Measurements from ENCODE around the gene FBXW5. TPM values are rescaled to one million over a fixed set of nuclear protein-coding genes. Genes with fewer than 3 reads are reported as not detected.

The FBXW5 gene
- total RNA-seq: 100 to 1,000 TPM; 162 to 174 TPM

- H3K9ac ChIP-seq (ENCODE audit: low read depth in 2 of 2, low read length in 2 of 2): peak within 1 kb of the TSS; percentile 84 to 93
- no peaks in the 10 kb centered on the region for H3K27me3 ChIP-seq
- peaks cover 26% of the 10 kb centered on the region for H3K36me3 ChIP-seq
- intact Hi-C loops (cut with DNase I): loop anchor here (2.0 kb wide), 1 partner anchor 84 kb away; the partner anchor contains the start of gene ABCA2
- no peaks in the 10 kb centered on the region for H3K9me3 ChIP-seq
- peak within 1 kb of the TSS; percentile 87 for H3K27ac ChIP-seq
- DNase-seq: peak; percentile 94
- TF ChIP-seq CTCF (IDR thresholded peaks at IDR 0.05): peak; percentile 97
- peaks cover 10% of the 10 kb centered on the region for H3K4me1 ChIP-seq
- H3K4me3 ChIP-seq: peak within 1 kb of the TSS; percentile 99
Measured at GRCh38 chr9:136944519-136945332, at the start of gene FBXW5, which contains the start of gene C8G. TSS of gene FBXW5 (minus strand) at chr9:136944738. CDS start at chr9:136944083, 655 bp downstream. TSS of gene C8G (plus strand) at chr9:136945243. CDS start at chr9:136945321, 78 bp downstream.

DNA sequence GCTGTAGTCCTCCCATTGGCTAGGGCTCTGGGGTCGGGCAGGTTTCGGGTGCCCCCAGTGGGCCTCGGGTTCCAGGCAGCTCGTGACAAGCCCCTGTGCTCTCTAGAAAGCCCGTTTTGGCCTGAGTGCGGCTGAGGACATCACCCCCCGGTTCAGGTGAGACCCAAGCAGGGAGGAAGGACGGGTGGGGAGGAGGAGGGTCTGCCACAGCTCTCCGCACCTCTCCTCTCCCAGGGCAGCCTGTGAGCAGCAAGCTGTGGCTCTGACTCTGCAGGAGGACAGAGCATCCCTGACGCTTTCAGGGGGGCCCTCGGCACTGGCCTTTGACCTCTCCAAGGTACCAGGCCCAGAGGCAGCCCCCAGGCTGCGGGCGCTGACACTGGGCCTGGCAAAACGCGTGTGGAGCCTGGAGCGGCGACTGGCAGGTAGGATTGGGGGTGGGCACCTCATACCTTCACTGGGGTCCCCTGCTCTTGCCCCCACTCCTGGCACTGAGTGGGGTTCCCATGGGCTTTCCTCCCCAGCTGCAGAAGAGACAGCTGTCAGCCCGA lies 48.4 kb upstream of the FBXW5 start:
- intact Hi-C loops (cut with DNase I): no loop called here
- Histone ChIP-seq H3K4me1 (peaks cover 18% of the 10 kb centered on the region), H3K9ac (ENCODE audit: low read depth in 2 of 2, low read length in 2 of 2) (peak overlapping the region; percentile 77 to 87)

DNA sequence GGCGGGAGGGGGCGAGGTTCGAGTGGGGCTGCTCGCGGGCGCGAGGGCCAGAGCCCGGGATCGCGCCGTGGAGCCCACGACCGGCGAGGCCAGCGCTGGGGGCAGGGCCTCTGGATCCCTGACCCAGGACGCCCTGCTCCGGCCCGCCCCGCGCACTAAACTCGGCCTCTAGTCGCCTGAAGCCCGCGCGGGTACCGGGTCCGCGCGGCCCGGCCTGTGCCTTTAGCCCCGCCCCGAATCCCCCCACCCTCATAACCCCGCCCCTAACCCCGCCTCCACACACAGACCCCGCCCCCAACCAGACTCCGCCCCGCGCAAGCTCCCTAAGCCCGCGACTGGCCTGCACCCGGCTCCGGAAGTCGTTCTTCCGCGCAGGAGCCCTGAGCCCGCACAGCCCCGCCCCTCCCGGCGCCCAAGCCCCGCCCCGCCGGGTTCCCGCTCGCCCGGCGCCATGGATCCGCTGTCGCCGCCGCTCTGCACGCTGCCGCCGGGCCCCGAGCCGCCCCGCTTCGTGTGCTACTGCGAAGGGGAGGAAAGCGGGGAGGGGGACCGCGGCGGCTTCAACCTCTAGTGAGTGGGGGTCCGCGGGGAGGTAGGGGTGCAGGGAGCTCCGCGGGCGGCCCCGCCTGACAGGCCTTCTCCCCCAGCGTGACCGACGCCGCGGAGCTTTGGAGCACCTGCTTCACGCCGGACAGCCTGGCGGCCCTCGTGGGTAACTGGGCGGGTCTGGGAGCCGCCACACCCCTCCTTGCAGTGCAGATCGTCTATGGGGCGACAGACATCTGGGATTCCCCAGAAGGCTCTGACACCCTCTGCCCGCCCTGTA lies 47.7 kb upstream of the FBXW5 start, which contains the start of gene PAXX:
Gene PAXX, plus strand, starts transcription at position 430 of the 826 bp plus-strand sequence. Its CDS starts 22 bp downstream, at position 452.
- TF ChIP-seq CTCF (IDR thresholded peaks at IDR 0.05): no peak
- H3K9me3 ChIP-seq: no peaks in the 10 kb centered on the region
- H3K9ac ChIP-seq (ENCODE audit: low read depth in 2 of 2, low read length in 2 of 2): peak within 1 kb of the TSS; percentile 77 to 87
- peak; percentile 95 for DNase-seq
- peak within 1 kb of the TSS; percentile 74 for H3K4me3 ChIP-seq
- no peaks in the 10 kb centered on the region for H3K36me3 ChIP-seq
- H3K27me3 ChIP-seq: no peaks in the 10 kb centered on the region
- peaks cover 15% of the 10 kb centered on the region for H3K4me1 ChIP-seq
- intact Hi-C loops (cut with DNase I): no loop called here
- H3K27ac ChIP-seq: peak within 1 kb of the TSS; percentile 95

More for the DNA sequence above, 48.4 kb upstream of the FBXW5 start:
- TF ChIP-seq CTCF (IDR thresholded peaks at IDR 0.05): no peak
- no peaks in the 10 kb centered on the region for H3K36me3 ChIP-seq
- no peaks in the 10 kb centered on the region for H3K27me3 ChIP-seq
- H3K4me3 ChIP-seq: peak overlapping the region; percentile 74
- no peak for DNase-seq
- H3K27ac ChIP-seq: peak overlapping the region; percentile 95
- H3K9me3 ChIP-seq: no peaks in the 10 kb centered on the region

GRCh38 chr9:136990242-136990911 lies 45.8 kb upstream of the FBXW5 start:
- peaks cover 4% of the 10 kb centered on the region for H3K4me1 ChIP-seq
- DNase-seq: no peak
- H3K36me3 ChIP-seq: no peaks in the 10 kb centered on the region
- no peak overlapping the region for H3K9ac ChIP-seq (ENCODE audit: low read depth in 2 of 2, low read length in 2 of 2)
- H3K9me3 ChIP-seq: no peaks in the 10 kb centered on the region
- intact Hi-C loops (cut with DNase I): no loop called here
- no peak overlapping the region for H3K27ac ChIP-seq
- H3K4me3 ChIP-seq: no peak overlapping the region
- no peak for TF ChIP-seq CTCF (IDR thresholded peaks at IDR 0.05)
- H3K27me3 ChIP-seq: peaks cover 10% of the 10 kb centered on the region
